ENCODE results near the gene LRRD1.
A peak's percentile ranks its signal among the peaks of the same experiment; 100 is the strongest.
"Not testable (repeated sequence)": the region's sequence is repeated elsewhere in the genome, so short reads cannot be mapped to it uniquely, and the experiment has no call there.

The LRRD1 gene

GRCh38 chr7:92178928-92179924, at the start of gene LRRD1:
Gene LRRD1, minus strand, starts transcription at chr7:92179142. Its CDS starts 13,940 bp downstream, at chr7:92165202.
- peak; percentile 90 for DNase-seq (ENCODE audit: low spot score)

- DNase-seq (ENCODE audit: low spot score): no peak
Measured at GRCh38 chr7:92228742-92229141, 49.8 kb upstream of the LRRD1 start.

GRCh38 chr7:92228100-92228499, 49.2 kb upstream of the LRRD1 start:
- no peak for DNase-seq (ENCODE audit: low spot score)

DNA sequence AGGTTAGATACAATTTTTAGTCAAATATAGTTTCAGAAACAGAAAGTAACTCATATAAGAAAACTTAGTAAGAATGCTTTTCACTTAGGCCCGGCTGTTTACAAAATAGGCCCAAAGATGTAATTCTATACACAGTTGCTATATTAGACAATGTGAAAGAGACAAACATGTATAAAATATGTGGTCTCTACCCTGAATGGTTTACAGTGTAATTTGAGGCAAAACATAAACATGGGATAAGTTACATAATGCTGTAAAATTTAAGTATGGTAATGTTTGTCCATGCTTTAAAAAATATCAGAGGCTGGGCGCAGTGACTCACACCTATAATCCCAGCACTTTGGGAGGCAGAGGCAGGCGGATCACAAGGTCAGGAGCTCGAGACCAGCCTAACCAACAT, 48.0 kb upstream of the LRRD1 start:
- DNase-seq (ENCODE audit: low spot score): no peak

DNA sequence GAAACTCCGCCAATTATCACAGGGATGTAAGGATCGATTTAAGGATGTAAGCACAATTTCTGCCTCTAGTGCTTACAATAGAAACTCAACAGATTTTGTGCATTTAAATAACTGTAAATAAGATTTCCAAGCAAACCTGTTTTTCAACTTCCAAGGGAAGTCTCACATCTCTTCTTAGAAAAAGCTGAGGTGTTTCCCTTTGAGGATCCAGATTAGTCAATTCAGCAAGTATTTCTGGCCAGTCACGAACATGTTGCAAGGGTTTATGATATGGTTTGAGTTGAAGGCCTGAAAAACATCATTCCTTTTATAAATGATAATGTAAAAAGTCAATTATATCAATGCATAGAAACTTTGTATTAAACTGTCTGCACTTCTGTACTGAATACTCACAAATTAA, 42.8 kb upstream of the LRRD1 start:
- no peak for DNase-seq (ENCODE audit: low spot score)

GRCh38 chr7:92206672-92207071, 27.7 kb upstream of the LRRD1 start:
- DNase-seq (ENCODE audit: low spot score): no peak

- DNase-seq (ENCODE audit: low spot score): no peak
Measured at GRCh38 chr7:92205987-92206386, 27.0 kb upstream of the LRRD1 start.

GRCh38 chr7:92200791-92201190, 21.8 kb upstream of the LRRD1 start:
- no peak for DNase-seq (ENCODE audit: low spot score)

DNA sequence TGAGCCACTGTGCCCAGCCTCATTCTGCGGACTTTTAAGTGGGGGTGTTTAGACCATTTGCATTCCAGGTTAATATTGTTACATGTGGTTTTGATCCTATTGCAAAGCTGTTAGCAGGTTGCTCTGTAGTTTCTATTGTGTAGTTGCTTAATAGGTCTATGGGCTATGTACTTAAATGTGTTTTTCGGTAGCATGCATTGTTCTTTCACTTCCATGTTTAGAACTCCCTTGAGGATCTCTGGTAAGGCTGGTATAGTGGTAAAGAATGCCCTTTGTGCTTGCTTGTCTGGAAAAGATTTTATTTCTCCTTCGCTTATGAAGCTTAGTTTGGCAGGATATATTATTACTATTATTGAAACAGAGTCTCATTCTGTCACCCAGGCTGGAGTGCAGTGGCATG, 13.4 kb upstream of the LRRD1 start:
- no peak for DNase-seq (ENCODE audit: low spot score)

GRCh38 chr7:92189246-92189645, 10.3 kb upstream of the LRRD1 start:
- DNase-seq (ENCODE audit: low spot score): not testable (repeated sequence)

GRCh38 chr7:92184294-92184693, 5.4 kb upstream of the LRRD1 start:
- not testable (repeated sequence) for DNase-seq (ENCODE audit: low spot score)

- no peak for DNase-seq (ENCODE audit: low spot score)
Measured at GRCh38 chr7:92177362-92177761, 1.6 kb downstream of the LRRD1 start.

DNA sequence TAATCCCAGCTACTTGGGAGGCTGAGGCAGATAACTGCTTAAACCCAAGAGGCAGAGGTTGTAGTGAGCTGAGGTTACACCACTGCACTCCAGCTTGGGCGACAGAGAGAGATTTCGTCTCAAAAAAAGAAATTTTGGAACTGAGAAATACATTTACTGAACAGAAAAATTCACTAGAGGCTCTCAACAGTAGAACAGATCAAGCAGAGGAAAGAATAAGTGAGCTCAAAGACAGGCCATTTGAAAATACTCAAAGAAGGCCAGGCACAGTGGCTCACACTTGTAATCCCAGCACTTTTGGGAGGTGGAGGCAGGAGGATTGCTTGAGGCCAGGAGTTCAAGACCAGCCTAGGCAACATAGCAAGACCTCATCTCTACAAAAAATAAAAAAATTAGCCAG, 9.4 kb downstream of the LRRD1 start:
- DNase-seq (ENCODE audit: low spot score): not testable (repeated sequence)

GRCh38 chr7:92161271-92161670, 17.7 kb downstream of the LRRD1 start:
- no peak for DNase-seq (ENCODE audit: low spot score)

- DNase-seq (ENCODE audit: low spot score): no peak
Measured at GRCh38 chr7:92158660-92159575, 20.0 kb downstream of the LRRD1 start.

DNA sequence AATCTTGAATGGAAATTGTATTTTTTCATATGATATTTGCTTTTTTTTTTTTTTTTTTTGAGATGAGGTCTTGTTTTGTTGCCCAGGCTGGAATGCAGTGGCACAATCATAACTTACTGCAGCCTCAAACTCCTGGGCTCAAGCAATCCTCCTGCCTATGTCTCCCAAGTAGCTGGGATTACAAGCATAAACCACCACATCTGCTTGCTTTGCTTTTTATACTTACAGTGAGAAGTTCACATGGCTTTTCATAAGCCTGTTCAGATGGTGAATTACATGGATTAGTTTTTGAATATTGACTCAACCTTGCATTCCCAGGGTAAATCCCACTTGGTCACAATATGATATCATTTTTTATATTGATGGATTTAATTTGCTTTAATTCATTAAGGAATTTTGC, 22.0 kb downstream of the LRRD1 start:
- no peak for DNase-seq (ENCODE audit: low spot score)

DNA sequence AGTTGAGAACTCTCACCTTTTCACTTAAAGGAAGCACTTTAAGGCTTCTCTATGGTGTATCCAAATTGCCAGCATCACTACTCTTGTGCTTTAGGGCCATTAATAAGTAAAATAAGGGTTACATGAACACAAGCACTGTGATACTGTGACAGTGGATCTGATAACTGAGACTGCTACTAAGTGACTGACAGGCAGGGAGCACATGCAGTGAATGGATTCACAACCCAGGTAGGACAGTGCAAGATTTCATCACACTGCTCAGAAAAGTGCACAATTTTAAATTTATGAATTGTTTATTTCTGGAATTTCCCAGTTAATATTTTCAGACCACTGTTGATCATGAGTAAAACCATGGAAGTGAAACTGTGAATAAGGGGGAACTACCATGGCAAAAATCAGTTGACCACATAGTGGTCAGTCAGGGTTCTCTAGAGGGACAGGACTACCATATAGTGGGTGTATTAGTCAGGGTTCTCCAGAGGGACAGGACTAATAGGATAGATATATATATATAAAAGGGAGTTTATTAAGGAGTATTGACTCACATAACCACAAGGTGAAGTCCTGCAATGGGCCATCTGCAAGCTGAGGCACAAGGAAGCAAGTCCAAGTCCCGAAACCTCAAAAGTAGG, 23.7 kb downstream of the LRRD1 start:
- DNase-seq (ENCODE audit: low spot score): no peak

DNA sequence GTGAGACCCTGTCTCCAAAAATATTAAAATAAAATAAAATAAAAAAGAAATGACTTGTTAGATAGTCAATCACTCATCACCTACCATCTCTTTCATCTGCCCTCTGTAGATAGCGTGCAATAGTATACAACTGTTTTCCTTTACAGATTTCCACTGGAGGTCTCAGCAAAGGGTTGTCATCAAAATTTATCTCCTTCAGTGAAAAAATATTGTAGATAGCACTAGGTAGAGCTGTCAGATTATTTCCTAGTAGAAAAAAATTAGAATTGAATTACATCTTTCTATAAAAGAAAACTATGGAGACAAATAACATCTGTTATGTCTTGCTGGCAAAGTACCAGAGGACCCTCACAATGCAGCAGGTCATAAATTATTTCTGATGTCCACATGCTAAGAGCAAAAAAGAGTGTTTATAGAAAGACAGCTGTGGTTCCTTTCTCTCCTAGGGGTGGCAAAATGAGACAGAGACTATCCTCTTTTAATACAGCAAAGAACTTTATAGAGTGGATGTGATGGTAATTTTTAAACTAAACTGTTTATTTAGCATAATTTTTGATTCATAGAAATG, 28.4 kb downstream of the LRRD1 start:
- DNase-seq (ENCODE audit: low spot score): no peak

DNA sequence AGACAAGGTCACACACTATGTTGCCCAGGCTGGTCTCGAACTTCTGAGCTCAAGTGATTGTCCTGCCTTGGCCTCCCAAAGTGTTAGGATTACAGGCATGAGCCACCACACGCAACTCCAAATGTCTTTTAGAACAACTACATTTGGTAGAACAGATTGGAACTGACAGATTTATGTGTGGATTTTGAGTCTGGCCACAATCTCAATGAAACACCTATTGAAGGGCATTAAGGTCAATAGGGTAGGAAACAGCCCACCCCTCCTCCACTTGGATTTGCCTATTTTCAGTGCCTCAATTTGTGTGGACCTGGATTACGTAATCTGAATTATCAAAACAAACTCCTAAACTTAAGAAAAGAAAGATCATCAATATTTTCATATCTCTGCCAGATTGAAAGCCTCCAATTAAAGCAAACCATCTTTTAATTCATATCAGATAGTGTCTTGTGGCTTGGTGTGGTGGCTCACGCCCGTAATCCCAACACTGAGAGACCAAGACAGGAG, 29.2 kb downstream of the LRRD1 start:
- no peak for DNase-seq (ENCODE audit: low spot score)

DNA sequence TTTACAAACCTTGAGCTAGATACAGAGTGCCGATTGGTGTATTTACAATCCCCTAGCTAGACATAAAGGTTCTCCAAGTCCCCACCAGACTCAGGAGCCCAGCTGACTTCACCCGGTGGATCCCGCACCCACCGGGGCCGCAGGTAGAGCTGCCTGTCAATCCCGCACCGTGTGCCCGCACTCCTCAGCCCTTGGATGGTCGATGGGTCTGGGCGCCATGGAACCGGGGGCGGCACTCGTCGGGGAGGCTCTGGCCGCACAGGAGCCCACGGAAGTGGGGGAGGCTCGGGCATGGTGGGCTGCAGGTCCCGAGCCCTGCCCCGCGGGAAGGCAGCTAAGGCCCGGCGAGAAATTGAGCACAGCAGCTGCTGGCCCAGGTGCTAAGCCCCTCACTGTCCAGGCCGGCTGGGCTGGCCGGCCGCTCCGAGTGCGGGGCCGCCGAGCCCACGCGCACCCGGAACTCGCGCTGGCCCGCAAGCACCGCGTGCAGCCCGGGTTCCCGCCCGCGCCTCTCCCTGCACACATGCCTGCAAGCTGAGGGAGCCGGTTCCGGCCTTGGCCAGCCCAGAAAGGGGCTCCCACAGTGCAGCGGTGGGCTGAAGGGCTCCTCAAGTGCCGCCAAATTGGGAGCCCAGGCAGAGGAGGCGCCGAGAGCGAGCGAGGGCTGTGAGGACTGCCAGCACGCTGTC, 35.6 kb downstream of the LRRD1 start:
- DNase-seq (ENCODE audit: low spot score): not testable (repeated sequence)

DNA sequence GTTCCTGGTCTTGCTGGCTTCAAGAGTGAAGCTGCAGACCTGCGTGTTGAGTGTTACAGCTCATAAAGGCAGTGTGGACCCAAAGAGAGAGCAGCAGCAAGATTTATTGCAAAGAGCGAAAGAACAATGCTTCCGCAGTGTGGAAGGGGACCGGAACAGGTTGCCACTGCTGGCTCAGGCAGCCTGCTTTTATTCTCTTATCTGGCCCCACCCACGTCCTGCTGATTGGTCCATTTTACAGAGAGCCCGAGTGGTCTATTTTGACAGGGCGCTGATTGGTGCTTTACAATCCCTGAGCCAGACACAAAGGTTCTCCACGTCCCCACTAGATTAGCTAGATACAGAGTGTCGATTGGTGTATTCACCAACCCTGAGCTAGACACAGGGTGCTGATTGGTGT, 36.2 kb downstream of the LRRD1 start:
- not testable (repeated sequence) for DNase-seq (ENCODE audit: low spot score)
